K562 (cell line): ENCODE data around the gene SLC10A1. TPM values are rescaled to one million over a fixed set of nuclear protein-coding genes. Genes with fewer than 3 reads are reported as not detected.
A peak's percentile ranks its signal among the peaks of the same experiment; 100 is the strongest.

Experiments used
- ATAC-seq: fragments of 200-7000 bp; cut with Tn5 transposase; 3 replicates; pipeline ENCODE4 v1.9.1; 2020; ENCODE audit warnings: moderate library complexity
- BruUV-seq: library from RNA; stranded (reverse); fragments of 400-500 nt; replicated peaks from 2 replicates; lab custom pipeline; 2021; lab: Mats Ljungman, UMichigan
- CTCF ChIA-PET: fragments of 300-600 bp; formaldehyde crosslinking; extraction: SDS; loops from one replicate; lab custom pipeline; 2021; ENCODE audit warnings: low intra/inter-chr PET ratio; lab: Yijun Ruan, JAX
- POLR2A ChIA-PET: fragments of 300-600, 350-650 bp; sonication (Branson Sonifier 250); formaldehyde crosslinking; extraction: SDS; loops from one replicate; lab custom pipeline; 2021; ENCODE audit warnings: antibody characterized with exemption, inconsistent platforms; lab: Yijun Ruan, JAX
- DNase-seq, 4 experiments: peaks; one replicate each; pipeline versions ENCODE4 v3.0.0 to v3.0.0-alpha.2; 2011 to 2018; ENCODE audit warnings: low spot score in 3 of 4, mixed read lengths in 3 of 4; ENCODE audit errors: extremely low read depth in 1 of 4
- FAIRE-seq: peaks from 2 replicates; lab custom pipeline; 2011; peaks lifted over from hg19 to GRCh38; lab: Jason Lieb, UNC
- H2AFZ ChIP-seq: 2 replicates; pipeline ENCODE4 v1.6.0; 2011; ENCODE audit warnings: low read depth, low read length, control low read depth, inconsistent platforms
- H3K27ac ChIP-seq: fragments of 200-600 bp; 3 replicates; pipeline ENCODE4 v1.8.0; 2011; ENCODE audit warnings: low read depth, mild to moderate bottlenecking, control low read depth, inconsistent platforms, low read length, moderate library complexity, mixed read lengths; ENCODE audit errors: extremely low read depth
- H3K27me3 ChIP-seq, 2 experiments: fragments of 300-600 bp in 1 of 2; 2 replicates in 1 of 2; 3 replicates in 1 of 2; pipeline versions ENCODE4 v1.6.0 to v1.8.0; 2011; ENCODE audit warnings: inconsistent platforms in 2 of 2, low read length in 2 of 2, mild to moderate bottlenecking in 1 of 2, mixed read lengths in 1 of 2, moderate library complexity in 1 of 2; ENCODE audit not compliant: control insufficient read depth in 2 of 2, insufficient read depth in 2 of 2
- H3K36me3 ChIP-seq: fragments of 300-600 bp; 3 replicates; pipeline ENCODE4 v1.8.0; 2011; ENCODE audit warnings: mild to moderate bottlenecking, low read length, inconsistent platforms; ENCODE audit not compliant: control insufficient read depth, insufficient read depth
- H3K4me1 ChIP-seq, 2 experiments: fragments of 200-600 bp in 1 of 2; replicated peaks in 1 of 2; 2 replicates in 1 of 2; 3 replicates in 1 of 2; pipeline versions ENCODE4 v1.5.1 to v1.8.0; 2011; ENCODE audit warnings: inconsistent platforms in 2 of 2, low read length in 2 of 2, mild to moderate bottlenecking in 1 of 2, mixed read lengths in 1 of 2, moderate library complexity in 1 of 2; ENCODE audit not compliant: control insufficient read depth in 2 of 2, insufficient read depth in 2 of 2
- H3K4me2 ChIP-seq: 2 replicates; pipeline ENCODE4 v1.6.1; 2011; ENCODE audit warnings: low read length, control low read depth, inconsistent platforms, mixed read lengths; ENCODE audit not compliant: insufficient read depth
- H3K4me3 ChIP-seq: fragments of 200-600 bp; sonication (generic), shearing (Covaris generic); 2 replicates; pipeline ENCODE4 v1.5.1; 2016; ENCODE audit warnings: control low read depth, inconsistent platforms
- H3K79me2 ChIP-seq: fragments of 200-600 bp; 3 replicates; pipeline ENCODE4 v1.8.0; 2011; ENCODE audit warnings: low read length, inconsistent platforms; ENCODE audit not compliant: control insufficient read depth, insufficient read depth
- H3K9ac ChIP-seq, 2 experiments: 2 replicates each; pipeline versions ENCODE4 v1.6.0 to v1.6.1; 2011; ENCODE audit warnings: low read depth in 2 of 2, low read length in 2 of 2, control low read depth in 1 of 2, inconsistent platforms in 1 of 2, mild to moderate bottlenecking in 1 of 2, mixed read lengths in 1 of 2; ENCODE audit not compliant: insufficient read depth in 1 of 2
- H3K9me1 ChIP-seq: one replicate; pipeline ENCODE4 v1.6.0; 2011; ENCODE audit warnings: inconsistent platforms, mild to moderate bottlenecking, low read length, moderate library complexity; ENCODE audit not compliant: control insufficient read depth, insufficient read depth
- H3K9me3 ChIP-seq: replicated peaks from 2 replicates; pipeline ENCODE4 v1.5.1; 2011; ENCODE audit warnings: low read depth, low read length, inconsistent platforms; ENCODE audit not compliant: control insufficient read depth, insufficient read depth
- H4K20me1 ChIP-seq: replicated peaks from 2 replicates; pipeline ENCODE4 v1.6.1; 2011; ENCODE audit warnings: low read length, inconsistent platforms, mixed read lengths; ENCODE audit not compliant: control insufficient read depth, insufficient read depth
- BRD9 ChIP-seq: fragments of 450-650 bp; IDR thresholded peaks from 2 replicates; pipeline ENCODE4 v1.6.1; 2018; ENCODE audit warnings: low read depth; ENCODE audit not compliant: partially characterized antibody
- CAMTA2 ChIP-seq: fragments of 250-450 bp; sonication (Bioruptor Pico); conservative IDR thresholded peaks from 2 replicates; pipeline ENCODE4 v1.5.1; 2022
- CHD4 ChIP-seq: fragments of 200-600 bp; sonication (generic); IDR thresholded peaks from 3 replicates; pipeline ENCODE4 v1.6.1; 2012; ENCODE audit warnings: low read depth, mild to moderate bottlenecking, mixed read lengths, low read length, inconsistent platforms; ENCODE audit not compliant: insufficient read depth, insufficient replicate concordance, poor library complexity, severe bottlenecking
- CREB1 ChIP-seq, 2 experiments: sonication (generic) in 1 of 2; formaldehyde crosslinking in 1 of 2; IDR thresholded peaks; 2 replicates each; pipeline versions ENCODE4 v1.6.1 to v1.8.0; 2012 to 2022; ENCODE audit warnings: inconsistent platforms in 1 of 2, mild to moderate bottlenecking in 1 of 2, missing genetic modification reagents in 1 of 2, moderate library complexity in 1 of 2
- FOXK1 ChIP-seq: sonication (generic); formaldehyde crosslinking; IDR thresholded peaks from 2 replicates; pipeline ENCODE4 v1.8.0; 2022; ENCODE audit warnings: missing genetic modification reagents, mild to moderate bottlenecking, borderline replicate concordance
- MEF2D ChIP-seq: conservative IDR thresholded peaks from 2 replicates; pipeline ENCODE4 v1.6.1; 2016; ENCODE audit warnings: low read depth, missing genetic modification characterization, missing compliant biosample characterization
- SMAD1 ChIP-seq: fragments of 150-350 bp; IDR thresholded peaks from 2 replicates; pipeline ENCODE4 v1.6.1; 2014; ENCODE audit warnings: low read length, low read depth; ENCODE audit not compliant: partially characterized antibody
- SMAD4 ChIP-seq: fragments of 250-450 bp; sonication (Bioruptor Pico); conservative IDR thresholded peaks from 2 replicates; pipeline ENCODE4 v1.8.0; 2021; ENCODE audit warnings: inconsistent platforms, mild to moderate bottlenecking, moderate library complexity
- TCF3 ChIP-seq: sonication (generic); formaldehyde crosslinking; IDR thresholded peaks from 2 replicates; pipeline ENCODE4 v1.4.0; 2020; ENCODE audit warnings: mild to moderate bottlenecking, missing genetic modification reagents
- TRIM28 ChIP-seq: fragments of 450-650 bp; IDR thresholded peaks from 2 replicates; pipeline ENCODE4 v1.6.1; 2017
- ZBED1 ChIP-seq: IDR thresholded peaks from 2 replicates; pipeline ENCODE4 v1.6.1; 2014
- ZNF143 ChIP-seq: sonication (generic); formaldehyde crosslinking; IDR thresholded peaks from 2 replicates; pipeline ENCODE4 v1.9.0; 2022; ENCODE audit warnings: mild to moderate bottlenecking, missing genetic modification reagents
- ZNF445 ChIP-seq: fragments of 250-450 bp; sonication (Bioruptor Pico); IDR thresholded peaks from 2 replicates; pipeline ENCODE4 v1.4.0; 2020; ENCODE audit warnings: low read depth, mild to moderate bottlenecking, moderate library complexity
- WGBS: fragments of 100-300 bp; shearing (Covaris generic); methylation state at CpG from one replicate; pipeline ENCODE4 v1.1.6; 2016; ENCODE audit warnings: low coverage, mixed read lengths; ENCODE audit not compliant: insufficient coverage; ENCODE audit errors: missing lambda C conversion rate; 5-methylcytosine and 5-hydroxymethylcytosine counted together
- in situ Hi-C: fragments of 300-500 bp; cut with MboI; formaldehyde crosslinking; loops from 4 replicates; pipeline ENCODE4 v1.15.0; 2018; ENCODE audit warnings: inconsistent platforms, mixed read lengths
- intact Hi-C: fragments of 100-400 bp; cut with micrococcal nuclease; formaldehyde crosslinking; loops from 2 replicates; pipeline ENCODE4 v1.14.2; 2022
- polyA plus RNA-seq, 8 experiments: library from polyadenylated mRNA; depleted of rRNA in 4 of 8; stranded (reverse) in 5 of 8; unstranded in 3 of 8; fragments of >200 nt; fragmentation: Nextera tagmentation in 2 of 8; fragmentation: Illumina TruSeq in 1 of 8; extraction: Ambion mirVana in 2 of 8; extraction: Trizol in 1 of 8; gene quantifications; 2 replicates each; pipeline versions ENCODE4 v1.2.1 to v1.2.3, GENCODE V29; 2011 to 2014; ENCODE audit warnings: inconsistent platforms in 1 of 8, missing spikeins in 1 of 8
- total RNA-seq, 7 experiments: library from RNA; depleted of rRNA in 6 of 7; stranded (reverse); fragments of >200 nt in 6 of 7; fragmentation: Illumina TruSeq in 2 of 7; extraction: Trizol in 2 of 7; gene quantifications; 2 replicates each; pipeline versions ENCODE4 v1.2.1 to v1.2.3, GENCODE V29; 2011 to 2021; ENCODE audit warnings: low replicate concordance in 1 of 7
- TF ChIP-seq, protein P1 (sequence below), 3 experiments: IDR thresholded peaks in 2 of 3; conservative IDR thresholded peaks in 1 of 3; 2 replicates each; pipeline ENCODE4 v1.5.1; 2011 to 2012; ENCODE audit warnings: low read length in 3 of 3, mild to moderate bottlenecking in 3 of 3, control low read depth in 2 of 3, improper control_type of control experiment in 1 of 3, inconsistent platforms in 1 of 3, low read depth in 1 of 3, mixed read lengths in 1 of 3, moderate library complexity in 1 of 3; ENCODE audit not compliant: insufficient read depth in 2 of 3
- TF ChIP-seq, protein P2 (sequence below): sonication (generic); formaldehyde crosslinking; IDR thresholded peaks from 2 replicates; pipeline ENCODE4 v1.8.0; 2023; ENCODE audit warnings: mild to moderate bottlenecking, missing genetic modification reagents

SLC10A1 gene
- total and polyA plus RNA-seq, 9 of the 15 experiments (the other 6 are each of a cell fraction or from before 2014, with no cell fraction given) = not detected

DNA sequence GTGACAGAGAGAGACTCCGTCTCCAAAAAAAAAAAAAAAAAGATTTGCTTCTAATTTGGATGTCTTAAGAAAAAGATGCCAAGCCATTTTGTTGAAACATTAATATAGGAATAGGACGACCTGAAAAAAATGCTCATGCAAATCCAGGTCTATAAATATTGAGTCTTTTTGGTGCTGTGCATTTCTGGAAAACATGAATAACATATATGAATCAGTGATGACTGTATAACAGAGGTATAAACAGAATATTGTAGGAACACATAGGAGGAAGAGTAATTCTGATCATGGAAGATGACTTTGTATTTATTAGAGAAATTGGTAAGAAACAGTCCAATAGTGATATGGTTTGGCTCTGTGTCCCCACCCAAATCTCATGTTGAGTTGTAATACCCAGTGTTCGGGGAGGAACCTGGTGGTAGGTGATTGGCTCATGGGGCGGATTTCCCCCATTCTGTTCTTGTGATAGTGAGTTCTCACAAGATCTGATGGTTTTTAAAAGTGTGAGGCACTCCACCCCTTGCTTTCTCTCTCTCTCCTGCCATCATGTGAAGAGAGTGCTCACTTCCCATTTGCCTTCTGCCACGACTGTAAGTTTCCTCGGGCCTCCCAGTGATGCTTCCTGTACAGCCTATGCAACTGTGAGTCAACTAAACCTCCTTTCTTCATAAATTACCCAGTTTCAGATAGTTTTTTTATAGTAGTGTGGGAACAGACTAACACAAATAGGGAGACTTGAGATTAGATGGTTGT, 33.1 kb downstream of the SLC10A1 start:
- Histone ChIP-seq H3K4me3 (no peak overlapping the region), H3K4me2 (no peak overlapping the region), H3K79me2 (peaks cover 21% of the 10 kb centered on the region)
- in situ Hi-C loops = no loop called here
- no peak for ATAC-seq
- TF ChIP-seq TRIM28 (no peak), SMAD1 (no peak), ZBED1 (no peak), FOXK1 (CRISPR knock-in tag) (no peak), ZNF445 (CRISPR knock-in tag) (no peak), SMAD4 (CRISPR knock-in tag) (no peak), ZNF143 (no peak), TCF3 (CRISPR knock-in tag) (no peak), MEF2D (tag) (no peak), BRD9 (no peak), CAMTA2 (CRISPR knock-in tag) (no peak), CREB1 (IDR thresholded peaks at IDR 0.05) (no peak), CREB1 (CRISPR knock-in tag; IDR thresholded peaks at IDR 0.05) (no peak), CHD4 (no peak)
- TF ChIP-seq, protein P1, sequence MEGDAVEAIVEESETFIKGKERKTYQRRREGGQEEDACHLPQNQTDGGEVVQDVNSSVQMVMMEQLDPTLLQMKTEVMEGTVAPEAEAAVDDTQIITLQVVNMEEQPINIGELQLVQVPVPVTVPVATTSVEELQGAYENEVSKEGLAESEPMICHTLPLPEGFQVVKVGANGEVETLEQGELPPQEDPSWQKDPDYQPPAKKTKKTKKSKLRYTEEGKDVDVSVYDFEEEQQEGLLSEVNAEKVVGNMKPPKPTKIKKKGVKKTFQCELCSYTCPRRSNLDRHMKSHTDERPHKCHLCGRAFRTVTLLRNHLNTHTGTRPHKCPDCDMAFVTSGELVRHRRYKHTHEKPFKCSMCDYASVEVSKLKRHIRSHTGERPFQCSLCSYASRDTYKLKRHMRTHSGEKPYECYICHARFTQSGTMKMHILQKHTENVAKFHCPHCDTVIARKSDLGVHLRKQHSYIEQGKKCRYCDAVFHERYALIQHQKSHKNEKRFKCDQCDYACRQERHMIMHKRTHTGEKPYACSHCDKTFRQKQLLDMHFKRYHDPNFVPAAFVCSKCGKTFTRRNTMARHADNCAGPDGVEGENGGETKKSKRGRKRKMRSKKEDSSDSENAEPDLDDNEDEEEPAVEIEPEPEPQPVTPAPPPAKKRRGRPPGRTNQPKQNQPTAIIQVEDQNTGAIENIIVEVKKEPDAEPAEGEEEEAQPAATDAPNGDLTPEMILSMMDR (IDR thresholded peaks at IDR 0.05 in 2 of 3, conservative IDR thresholded peaks at IDR 0.05 in 1 of 3; ENCODE audit: insufficient read depth in 2 of 3, low read depth in 1 of 3, low read length in 3 of 3) = no peak
- TF ChIP-seq, protein P2, sequence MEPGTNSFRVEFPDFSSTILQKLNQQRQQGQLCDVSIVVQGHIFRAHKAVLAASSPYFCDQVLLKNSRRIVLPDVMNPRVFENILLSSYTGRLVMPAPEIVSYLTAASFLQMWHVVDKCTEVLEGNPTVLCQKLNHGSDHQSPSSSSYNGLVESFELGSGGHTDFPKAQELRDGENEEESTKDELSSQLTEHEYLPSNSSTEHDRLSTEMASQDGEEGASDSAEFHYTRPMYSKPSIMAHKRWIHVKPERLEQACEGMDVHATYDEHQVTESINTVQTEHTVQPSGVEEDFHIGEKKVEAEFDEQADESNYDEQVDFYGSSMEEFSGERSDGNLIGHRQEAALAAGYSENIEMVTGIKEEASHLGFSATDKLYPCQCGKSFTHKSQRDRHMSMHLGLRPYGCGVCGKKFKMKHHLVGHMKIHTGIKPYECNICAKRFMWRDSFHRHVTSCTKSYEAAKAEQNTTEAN = no peak
- TF ChIP-seq, all 486 proteins: peak for 0
- H4K20me1 ChIP-seq = peaks cover 18% of the 10 kb centered on the region
- peaks cover 8 to 12% of the 10 kb centered on the region in 2 experiments; a peak in 4 of 5 replicates for H3K4me1 ChIP-seq
- ChIA-PET CTCF (interaction anchor here (0.6 kb wide), 1 partner anchor 229 kb away, joined by 3 read pairs; no protein-coding TSS in a partner anchor), POLR2A (no interaction called here)
- no peak overlapping the region for H3K9ac ChIP-seq
- H3K27me3 ChIP-seq = no peaks in the 10 kb centered on the region
- no peak overlapping the region for H3K27ac ChIP-seq
- intact Hi-C loops = no loop called here
- FAIRE-seq = no peak
- BruUV-seq = no TSS peak
- peaks cover 13% of the 10 kb centered on the region for H3K36me3 ChIP-seq
- 0 out of 2 replicates have a peak overlapping the region, but pooled peaks have one; percentile 32 for H2AFZ ChIP-seq
- WGBS = 50% methylated on average over 4 of the region's 6 CpGs
- 0 out of 2 replicates have a peak, but pooled peaks cover 2% of the 10 kb centered on the region for H3K9me3 ChIP-seq
- DNase-seq = no peak
- H3K9me1 ChIP-seq = peaks cover 6% of the 10 kb centered on the region
